Chondrocyte (in vitro differentiated cells): Measurements from ENCODE around the gene ZNF324. TPM values are rescaled to one million over a fixed set of nuclear protein-coding genes. Genes with fewer than 3 reads are reported as not detected.
"Not testable (repeated sequence)": the region's sequence is repeated elsewhere in the genome, so short reads cannot be mapped to it uniquely, and the experiment has no call there.

Experiments used
- DNase-seq: peaks from one replicate; pipeline ENCODE4 v3.0.0; 2021; ENCODE audit warnings: mixed read lengths, low spot score
- H3K27ac Mint-ChIP-seq: one replicate; pipeline ENCODE4 v1.8.0; 2021; ENCODE audit warnings: mild to moderate bottlenecking, moderate library complexity, mixed read lengths; ENCODE audit not compliant: unreplicated experiment
- H3K27me3 Mint-ChIP-seq: 2 replicates; pipeline ENCODE4 v1.8.0; 2021; ENCODE audit warnings: low read depth, mixed read lengths
- H3K36me3 Mint-ChIP-seq: 2 replicates; pipeline ENCODE4 v1.8.0; 2021; ENCODE audit warnings: low read depth, mixed read lengths
- H3K4me1 Mint-ChIP-seq: 2 replicates; pipeline ENCODE4 v1.8.0; 2021; ENCODE audit warnings: low read depth, mild to moderate bottlenecking, mixed read lengths
- H3K4me3 Mint-ChIP-seq: one replicate; pipeline ENCODE4 v1.8.0; 2021; ENCODE audit warnings: mild to moderate bottlenecking, moderate library complexity, mixed read lengths; ENCODE audit not compliant: unreplicated experiment
- H3K9me3 Mint-ChIP-seq: 2 replicates; pipeline ENCODE4 v1.8.0; 2021; ENCODE audit warnings: low read depth, mixed read lengths
- CTCF ChIP-seq: fragments of 200-600 bp; sonication (generic); IDR thresholded peaks from 2 replicates; pipeline ENCODE4 v1.5.0; 2021; ENCODE audit warnings: antibody characterized with exemption, mild to moderate bottlenecking, moderate library complexity
- total RNA-seq: library from RNA; stranded (reverse); gene quantifications from 3 replicates; pipeline ENCODE4 v1.2.1, GENCODE V29; 2021

Gene ZNF324
- total RNA-seq, 1 donor from 2014 or later, result 10.8 TPM

- Mint-ChIP-seq H3K4me3 (peak within 1 kb of the TSS; percentile 80), H3K27ac (peak within 1 kb of the TSS; percentile 92), H3K9me3 (peaks cover 33% of the 10 kb centered on the region), H3K36me3 (peaks cover 31% of the 10 kb centered on the region), H3K4me1 (peaks cover 15% of the 10 kb centered on the region), H3K27me3 (peaks cover 2% of the 10 kb centered on the region)
- no peak for DNase-seq
- no peak for TF ChIP-seq CTCF
These were observed 27.0 kb upstream of the ZNF324 start, which contains the start of gene ZNF132 for GRCh38 chr19:58439576-58440554. Gene ZNF132 (minus strand): TSS chr19:58440153. CDS start chr19:58439821, 332 bp downstream.

GRCh38 chr19:58440556-58440955 is 26.3 kb upstream of the ZNF324 start:
- DNase-seq, result no peak
- Mint-ChIP-seq H3K4me1 (peaks cover 15% of the 10 kb centered on the region), H3K36me3 (peaks cover 24% of the 10 kb centered on the region), H3K9me3 (peaks cover 28% of the 10 kb centered on the region), H3K27ac (peak overlapping the region; percentile 92), H3K27me3 (peaks cover 2% of the 10 kb centered on the region), H3K4me3 (peak overlapping the region; percentile 80)
- TF ChIP-seq CTCF, result no peak

- H3K27ac Mint-ChIP-seq, H3K36me3 Mint-ChIP-seq, DNase-seq, H3K4me3 Mint-ChIP-seq, H3K27me3 Mint-ChIP-seq: not testable (repeated sequence)
- peaks cover 15% of the 10 kb centered on the region for H3K4me1 Mint-ChIP-seq
- H3K9me3 Mint-ChIP-seq, result peaks cover 16% of the 10 kb centered on the region
These were observed 23.9 kb upstream of the ZNF324 start for GRCh38 chr19:58442986-58443385.

- peaks cover 17% of the 10 kb centered on the region for H3K4me1 Mint-ChIP-seq
- H3K27ac Mint-ChIP-seq, H3K4me3 Mint-ChIP-seq, H3K36me3 Mint-ChIP-seq, DNase-seq, H3K27me3 Mint-ChIP-seq, H3K9me3 Mint-ChIP-seq: not testable (repeated sequence)
These were observed 18.0 kb upstream of the ZNF324 start for GRCh38 chr19:58448860-58449259.

- H3K27me3 Mint-ChIP-seq, H3K9me3 Mint-ChIP-seq, DNase-seq, H3K4me3 Mint-ChIP-seq, H3K27ac Mint-ChIP-seq, H3K36me3 Mint-ChIP-seq: not testable (repeated sequence)
- peaks cover 17% of the 10 kb centered on the region for H3K4me1 Mint-ChIP-seq
These were observed 16.9 kb upstream of the ZNF324 start for GRCh38 chr19:58449980-58450379.

GRCh38 chr19:58450856-58451357 is 16.0 kb upstream of the ZNF324 start:
- Mint-ChIP-seq H3K27ac (peak overlapping the region; percentile 45), H3K4me3 (peak overlapping the region; percentile 87), H3K9me3 (no peaks in the 10 kb centered on the region), H3K36me3 (peaks cover 4% of the 10 kb centered on the region), H3K27me3 (peaks cover 6% of the 10 kb centered on the region), H3K4me1 (peaks cover 17% of the 10 kb centered on the region)
- no peak for TF ChIP-seq CTCF
- DNase-seq, result no peak
